ENCODE data around the gene FCGR1A. TPM values are rescaled to one million over a fixed set of nuclear protein-coding genes. Genes with fewer than 3 reads are reported as not detected.
A peak's percentile ranks its signal among the peaks of the same experiment; 100 is the strongest.
"Not testable (repeated sequence)": the region's sequence is repeated elsewhere in the genome, so short reads cannot be mapped to it uniquely, and the experiment has no call there.

Gene FCGR1A
- total and polyA plus RNA-seq, 5 donors from 2014 or later = not detected

GRCh38 chr1:149783289-149783688, 795 bp downstream of the FCGR1A start:
- not testable (repeated sequence) for H3K9me3 Mint-ChIP-seq; H3K4me1 ChIP-seq (ENCODE audit: control insufficient read depth, insufficient read depth, low read length, poor library complexity, severe bottlenecking); H3K4me3 ChIP-seq (ENCODE audit: low read depth, low read length); H3K9me3 ChIP-seq (ENCODE audit: control insufficient read depth in 2 of 2, low read length in 2 of 2); H3K4me1 Mint-ChIP-seq; H3K27ac Mint-ChIP-seq; H3K27ac ChIP-seq (ENCODE audit: insufficient read depth, low read length, poor library complexity, severe bottlenecking); DNase-seq; ATAC-seq (ENCODE audit: low read depth in 2 of 2); H3K36me3 ChIP-seq (ENCODE audit: control insufficient read depth, insufficient read depth, low read length); H3K4me3 Mint-ChIP-seq; H3K27me3 ChIP-seq (ENCODE audit: control insufficient read depth, insufficient read depth, low read length); H3K27me3 Mint-ChIP-seq; H3K36me3 Mint-ChIP-seq

DNA sequence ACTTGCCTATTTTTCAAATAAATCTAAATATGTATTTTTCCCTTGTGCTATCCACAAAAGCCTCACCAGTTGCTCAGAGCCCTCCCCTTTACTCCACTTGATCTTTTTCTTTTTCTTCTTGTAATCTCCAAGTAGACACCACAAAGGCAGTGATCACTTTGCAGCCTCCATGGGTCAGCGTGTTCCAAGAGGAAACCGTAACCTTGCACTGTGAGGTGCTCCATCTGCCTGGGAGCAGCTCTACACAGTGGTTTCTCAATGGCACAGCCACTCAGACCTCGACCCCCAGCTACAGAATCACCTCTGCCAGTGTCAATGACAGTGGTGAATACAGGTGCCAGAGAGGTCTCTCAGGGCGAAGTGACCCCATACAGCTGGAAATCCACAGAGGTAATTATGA, 1.4 kb downstream of the FCGR1A start:
- H3K4me3 ChIP-seq (ENCODE audit: low read depth, low read length); H3K27me3 Mint-ChIP-seq; H3K27ac ChIP-seq (ENCODE audit: insufficient read depth, low read length, poor library complexity, severe bottlenecking): not testable (repeated sequence)

DNA sequence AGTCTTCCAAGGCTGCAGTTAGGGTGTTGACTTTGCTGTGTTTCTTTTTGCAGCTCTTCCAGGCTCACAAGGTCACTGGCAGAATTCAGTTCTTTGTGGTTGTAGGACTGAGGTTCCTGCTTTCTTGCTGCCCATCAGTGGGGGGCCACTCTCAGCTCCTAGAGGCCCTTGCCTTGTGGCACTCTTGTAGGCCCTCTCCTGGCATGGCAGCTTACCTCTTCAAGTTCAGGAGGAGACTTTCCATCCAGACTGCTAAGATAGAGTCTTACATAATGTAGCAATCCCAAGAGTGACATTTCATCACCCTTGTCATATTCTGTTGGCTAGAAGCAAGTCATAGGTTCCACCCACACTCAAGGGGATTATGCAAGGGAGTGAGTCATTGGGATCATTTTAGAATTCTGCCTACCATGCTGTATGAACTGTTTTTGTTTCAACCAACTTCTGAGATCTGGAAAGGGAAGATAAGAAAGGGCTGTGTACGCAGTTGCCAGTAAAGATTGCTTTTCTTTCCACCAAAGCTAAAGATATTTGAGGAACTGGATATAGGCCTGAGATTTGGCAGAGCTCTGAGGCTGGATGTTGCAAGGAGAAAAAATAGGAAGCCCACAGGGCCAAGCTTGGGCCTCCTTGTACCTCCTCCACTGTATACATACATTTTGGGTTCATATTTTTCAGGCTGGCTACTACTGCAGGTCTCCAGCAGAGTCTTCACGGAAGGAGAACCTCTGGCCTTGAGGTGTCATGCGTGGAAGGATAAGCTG, 5.4 kb downstream of the FCGR1A start:
- not testable (repeated sequence) for H3K4me3 ChIP-seq (ENCODE audit: low read depth, low read length); H3K27me3 ChIP-seq (ENCODE audit: control insufficient read depth, insufficient read depth, low read length); ATAC-seq (ENCODE audit: low read depth in 2 of 2); DNase-seq; H3K27ac Mint-ChIP-seq; H3K4me1 Mint-ChIP-seq; H3K4me3 Mint-ChIP-seq; H3K9me3 Mint-ChIP-seq; H3K27me3 Mint-ChIP-seq; H3K36me3 ChIP-seq (ENCODE audit: control insufficient read depth, insufficient read depth, low read length); H3K36me3 Mint-ChIP-seq; H3K9me3 ChIP-seq (ENCODE audit: control insufficient read depth in 2 of 2, low read length in 2 of 2); H3K27ac ChIP-seq (ENCODE audit: insufficient read depth, low read length, poor library complexity, severe bottlenecking); H3K4me1 ChIP-seq (ENCODE audit: control insufficient read depth, insufficient read depth, low read length, poor library complexity, severe bottlenecking)

More for the DNA sequence above, 1.4 kb downstream of the FCGR1A start:
- H3K4me1 Mint-ChIP-seq; H3K4me1 ChIP-seq (ENCODE audit: control insufficient read depth, insufficient read depth, low read length, poor library complexity, severe bottlenecking); ATAC-seq (ENCODE audit: low read depth in 2 of 2); DNase-seq; H3K36me3 Mint-ChIP-seq; H3K4me3 Mint-ChIP-seq; H3K27me3 ChIP-seq (ENCODE audit: control insufficient read depth, insufficient read depth, low read length); H3K9me3 ChIP-seq (ENCODE audit: control insufficient read depth in 2 of 2, low read length in 2 of 2); H3K9me3 Mint-ChIP-seq; H3K36me3 ChIP-seq (ENCODE audit: control insufficient read depth, insufficient read depth, low read length); H3K27ac Mint-ChIP-seq: not testable (repeated sequence)

- not testable (repeated sequence) for H3K4me1 Mint-ChIP-seq; H3K4me3 ChIP-seq (ENCODE audit: low read depth, low read length)
These were observed 10.0 kb downstream of the FCGR1A start for GRCh38 chr1:149792502-149792901.

GRCh38 chr1:149792912-149793515, 10.5 kb downstream of the FCGR1A start:
- H3K27me3 Mint-ChIP-seq; H3K9me3 ChIP-seq (ENCODE audit: control insufficient read depth in 2 of 2, low read length in 2 of 2); H3K9me3 Mint-ChIP-seq; H3K27me3 ChIP-seq (ENCODE audit: control insufficient read depth, insufficient read depth, low read length); H3K4me1 Mint-ChIP-seq; H3K4me3 ChIP-seq (ENCODE audit: low read depth, low read length); H3K4me1 ChIP-seq (ENCODE audit: control insufficient read depth, insufficient read depth, low read length, poor library complexity, severe bottlenecking); H3K36me3 ChIP-seq (ENCODE audit: control insufficient read depth, insufficient read depth, low read length); H3K36me3 Mint-ChIP-seq: not testable (repeated sequence)
- peak overlapping the region in 2 of 4 donors; percentile 38 to 85 for H3K4me3 Mint-ChIP-seq
- DNase-seq (peak; percentile 74 to 82 (median 77)), ATAC-seq (ENCODE audit: low read depth in 2 of 2) (peak; percentile 92 to 95)
- H3K27ac Mint-ChIP-seq = peak overlapping the region in 2 of 3 donors; percentile 48 to 95
- H3K27ac ChIP-seq (ENCODE audit: insufficient read depth, low read length, poor library complexity, severe bottlenecking) = peak overlapping the region; percentile 60

More at GRCh38 chr1:149792502-149792901, 10.0 kb downstream of the FCGR1A start:
- H3K9me3 Mint-ChIP-seq; H3K36me3 ChIP-seq (ENCODE audit: control insufficient read depth, insufficient read depth, low read length); H3K9me3 ChIP-seq (ENCODE audit: control insufficient read depth in 2 of 2, low read length in 2 of 2); H3K27me3 Mint-ChIP-seq; H3K27me3 ChIP-seq (ENCODE audit: control insufficient read depth, insufficient read depth, low read length); H3K4me1 ChIP-seq (ENCODE audit: control insufficient read depth, insufficient read depth, low read length, poor library complexity, severe bottlenecking); H3K36me3 Mint-ChIP-seq: not testable (repeated sequence)
- Mint-ChIP-seq H3K27ac (peak overlapping the region; percentile 95 to 98 (median 98)), H3K4me3 (peak overlapping the region; percentile 85 to 100 (median 98))
- peak; percentile 84 to 86 for ATAC-seq (ENCODE audit: low read depth in 2 of 2)
- peak overlapping the region; percentile 60 for H3K27ac ChIP-seq (ENCODE audit: insufficient read depth, low read length, poor library complexity, severe bottlenecking)
- peak; percentile 50 to 72 (median 50) for DNase-seq

- not testable (repeated sequence) for H3K36me3 Mint-ChIP-seq; ATAC-seq (ENCODE audit: low read depth in 2 of 2); H3K4me1 ChIP-seq (ENCODE audit: control insufficient read depth, insufficient read depth, low read length, poor library complexity, severe bottlenecking)
These were observed 11.4 kb downstream of the FCGR1A start for GRCh38 chr1:149793885-149794284.

DNA sequence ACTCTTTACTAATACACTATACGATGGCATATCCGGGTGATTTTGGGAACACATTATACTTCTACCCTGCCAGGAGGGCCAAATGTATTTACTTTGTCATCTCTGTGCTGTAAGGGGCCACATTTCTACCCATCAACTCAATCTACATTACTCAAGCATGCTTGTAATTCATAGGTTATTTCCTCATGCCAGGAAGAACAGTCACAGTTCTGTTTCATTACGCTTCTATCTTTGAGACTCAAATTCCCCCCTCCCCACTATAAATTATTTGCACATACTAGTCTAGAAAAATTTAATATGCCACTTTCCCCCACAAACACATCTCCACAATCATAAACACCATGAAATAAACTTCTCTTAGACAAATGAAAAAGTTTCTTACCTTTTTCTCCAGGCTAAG, 19.1 kb downstream of the FCGR1A start:
- not testable (repeated sequence) for H3K4me1 ChIP-seq (ENCODE audit: control insufficient read depth, insufficient read depth, low read length, poor library complexity, severe bottlenecking); H3K9me3 ChIP-seq (ENCODE audit: control insufficient read depth in 2 of 2, low read length in 2 of 2); DNase-seq; H3K36me3 Mint-ChIP-seq; H3K4me1 Mint-ChIP-seq; H3K9me3 Mint-ChIP-seq; ATAC-seq (ENCODE audit: low read depth in 2 of 2); H3K4me3 ChIP-seq (ENCODE audit: low read depth, low read length); H3K36me3 ChIP-seq (ENCODE audit: control insufficient read depth, insufficient read depth, low read length); H3K27ac ChIP-seq (ENCODE audit: insufficient read depth, low read length, poor library complexity, severe bottlenecking); H3K27me3 ChIP-seq (ENCODE audit: control insufficient read depth, insufficient read depth, low read length); H3K27ac Mint-ChIP-seq; H3K4me3 Mint-ChIP-seq; H3K27me3 Mint-ChIP-seq

More at GRCh38 chr1:149793885-149794284, 11.4 kb downstream of the FCGR1A start:
- not testable (repeated sequence) for H3K27ac ChIP-seq (ENCODE audit: insufficient read depth, low read length, poor library complexity, severe bottlenecking); H3K4me1 Mint-ChIP-seq; H3K9me3 Mint-ChIP-seq; H3K27ac Mint-ChIP-seq; H3K36me3 ChIP-seq (ENCODE audit: control insufficient read depth, insufficient read depth, low read length); H3K4me3 Mint-ChIP-seq; H3K4me3 ChIP-seq (ENCODE audit: low read depth, low read length); DNase-seq; H3K27me3 Mint-ChIP-seq; H3K9me3 ChIP-seq (ENCODE audit: control insufficient read depth in 2 of 2, low read length in 2 of 2); H3K27me3 ChIP-seq (ENCODE audit: control insufficient read depth, insufficient read depth, low read length)

Measured in CD4-positive, CD25-positive, alpha-beta regulatory T cell (primary cell).